Measurements from ENCODE around the gene SGK1. TPM values are rescaled to one million over a fixed set of nuclear protein-coding genes. Genes with fewer than 3 reads are reported as not detected.

The SGK1 gene
- total RNA-seq, 1 experiment from 2014 or later: 7.8 TPM

DNA sequence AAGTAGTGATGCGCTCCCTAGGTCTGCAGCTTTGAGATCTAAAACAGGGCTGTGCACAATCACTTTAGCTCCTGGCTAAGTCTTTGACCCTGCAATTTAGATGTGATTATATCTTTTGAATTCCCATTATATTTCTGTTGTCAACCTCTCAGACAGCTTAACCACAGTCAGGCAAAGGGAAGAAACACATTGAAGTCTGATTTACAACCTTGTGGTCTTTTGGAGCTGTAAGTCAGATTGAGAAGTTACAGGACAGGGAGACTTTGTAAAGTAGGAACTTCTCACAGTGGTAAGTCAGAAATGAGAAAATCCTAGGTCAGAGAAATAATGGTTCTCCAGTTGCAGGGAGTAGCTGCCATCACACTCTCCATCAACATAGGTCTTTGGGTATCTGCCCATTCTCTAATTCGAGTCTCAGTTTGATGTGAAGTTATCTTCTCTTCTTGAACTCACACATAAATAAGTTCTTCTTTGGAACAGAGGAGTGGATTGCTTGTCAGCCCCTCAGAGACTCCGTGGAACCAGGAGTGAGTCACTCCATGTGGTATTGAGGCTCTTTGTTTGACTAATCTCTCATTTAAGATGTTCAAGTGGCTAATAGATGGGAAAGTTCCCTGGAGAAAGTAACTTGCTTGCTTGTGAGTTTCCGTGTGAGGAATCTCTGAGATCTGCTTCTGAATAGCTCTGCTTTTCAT, 35.0 kb upstream of the SGK1 start:
- H3K79me2 ChIP-seq (ENCODE audit: insufficient read depth, low read length): no peaks in the 10 kb centered on the region
- H3K9ac ChIP-seq (ENCODE audit: extremely low read depth, insufficient read length, low read length): no peak overlapping the region
- no peak overlapping the region for H3K23ac ChIP-seq (ENCODE audit: insufficient read length, low read depth, low read length)
- Mint-ChIP-seq H3K27ac (no peak overlapping the region), H3K4me1 (peaks cover 33 to 38% of the 10 kb centered on the region in 2 experiments), H3K4me3 (no peak overlapping the region), H3K27me3 (ENCODE audit: low read depth) (no peaks in the 10 kb centered on the region; the same call in 1 of the 2 replicates), H3K36me3 (ENCODE audit: insufficient read depth in 1 of 3, low read depth in 3 of 3) (peaks cover 7 to 14% (median 10%) of the 10 kb centered on the region in 3 experiments), H3K9me3 (peaks cover 9 to 16% of the 10 kb centered on the region in 2 experiments; a peak in 4 of 5 replicates)
- H3K27ac ChIP-seq (ENCODE audit: insufficient read length, low read depth, low read length): no peak overlapping the region
- no peak overlapping the region for H2AFZ ChIP-seq (ENCODE audit: low read length)
- no peak overlapping the region for H4K91ac ChIP-seq (ENCODE audit: insufficient read length, low read depth, low read length)
- no CpG with 5 or more reads among the region's 4 CpGs for WGBS (ENCODE audit: extremely low coverage, insufficient read length, low lambda C conversion rate)
- no peak overlapping the region for H4K8ac ChIP-seq (replicated peaks; ENCODE audit: insufficient read length, low read depth, low read length)
- H3K9me3 ChIP-seq (ENCODE audit: control insufficient read depth, low read depth, low read length): no peaks in the 10 kb centered on the region
- H4K20me1 ChIP-seq (ENCODE audit: control insufficient read depth, insufficient read depth, insufficient read length): no peaks in the 10 kb centered on the region
- no peak overlapping the region for H3K14ac ChIP-seq (ENCODE audit: insufficient read depth, low read length)
- no peak overlapping the region for H2BK120ac ChIP-seq (ENCODE audit: low read depth, low read length, poor library complexity, severe bottlenecking)
- no peak overlapping the region for H4K5ac ChIP-seq (ENCODE audit: insufficient read length, low read depth, low read length)
- no peak overlapping the region for H3K4ac ChIP-seq (ENCODE audit: low read depth, low read length)
- no peak overlapping the region for H3K18ac ChIP-seq (ENCODE audit: insufficient read length, low read depth, low read length)
- H2BK15ac ChIP-seq (ENCODE audit: low read depth, low read length): no peak overlapping the region
- peaks cover 2% of the 10 kb centered on the region; the same call in 1 of the 2 replicates for H3K4me1 ChIP-seq (ENCODE audit: insufficient read depth, low read length)
- no peak overlapping the region for H2BK5ac ChIP-seq (ENCODE audit: insufficient read length, low read length)
- H3K4me2 ChIP-seq (ENCODE audit: insufficient read depth, insufficient read length, low read length): no peak overlapping the region
- DNase-seq: no peak
- H3K27me3 ChIP-seq (ENCODE audit: insufficient read depth, low read length): no peaks in the 10 kb centered on the region
- H2BK20ac ChIP-seq (ENCODE audit: low read depth, low read length, poor library complexity, severe bottlenecking): no peak overlapping the region
- no peak for TF ChIP-seq CTCF (conservative IDR thresholded peaks at IDR 0.05)
- H3K23me2 ChIP-seq (ENCODE audit: insufficient read length, low read depth, low read length, poor library complexity, severe bottlenecking): no peaks in the 10 kb centered on the region
- H2BK12ac ChIP-seq (ENCODE audit: insufficient read length, low read depth, low read length): no peak overlapping the region
- H3T11ph ChIP-seq (ENCODE audit: low read length): no peak overlapping the region
- H3K79me1 ChIP-seq (ENCODE audit: insufficient read depth, low read depth, low read length, poor library complexity, severe bottlenecking): no peaks in the 10 kb centered on the region
- H2AK5ac ChIP-seq (ENCODE audit: insufficient read length, low read length): no peak overlapping the region
- H3K56ac ChIP-seq (ENCODE audit: insufficient read length, low read depth, low read length): no peak overlapping the region
